ENCODE measurements around the gene SBF2.

The SBF2 gene

DNA sequence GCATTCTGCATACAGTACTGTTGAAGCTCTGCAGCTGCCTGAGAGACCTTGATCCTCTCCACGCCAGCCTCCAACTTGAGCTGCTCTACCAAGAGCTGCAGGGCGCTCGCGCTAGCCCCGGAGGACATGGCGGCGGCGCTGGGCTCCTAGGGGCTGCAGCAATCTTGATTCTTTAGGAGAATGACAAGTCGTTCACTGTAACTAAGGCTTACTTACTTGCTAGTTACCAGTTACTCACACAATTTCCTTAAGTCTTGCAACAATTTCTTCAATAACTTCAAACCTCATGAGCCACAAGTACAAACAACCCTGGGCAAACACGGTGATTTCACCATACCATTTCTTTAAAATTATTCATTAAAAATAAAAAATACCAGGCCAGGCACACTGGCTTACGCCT lies 21.9 kb downstream of the SBF2 start:
- H4K20me1 ChIP-seq (ENCODE audit: insufficient read depth, low read length), result no peaks in the 10 kb centered on the region
- TF ChIP-seq, protein P1, sequence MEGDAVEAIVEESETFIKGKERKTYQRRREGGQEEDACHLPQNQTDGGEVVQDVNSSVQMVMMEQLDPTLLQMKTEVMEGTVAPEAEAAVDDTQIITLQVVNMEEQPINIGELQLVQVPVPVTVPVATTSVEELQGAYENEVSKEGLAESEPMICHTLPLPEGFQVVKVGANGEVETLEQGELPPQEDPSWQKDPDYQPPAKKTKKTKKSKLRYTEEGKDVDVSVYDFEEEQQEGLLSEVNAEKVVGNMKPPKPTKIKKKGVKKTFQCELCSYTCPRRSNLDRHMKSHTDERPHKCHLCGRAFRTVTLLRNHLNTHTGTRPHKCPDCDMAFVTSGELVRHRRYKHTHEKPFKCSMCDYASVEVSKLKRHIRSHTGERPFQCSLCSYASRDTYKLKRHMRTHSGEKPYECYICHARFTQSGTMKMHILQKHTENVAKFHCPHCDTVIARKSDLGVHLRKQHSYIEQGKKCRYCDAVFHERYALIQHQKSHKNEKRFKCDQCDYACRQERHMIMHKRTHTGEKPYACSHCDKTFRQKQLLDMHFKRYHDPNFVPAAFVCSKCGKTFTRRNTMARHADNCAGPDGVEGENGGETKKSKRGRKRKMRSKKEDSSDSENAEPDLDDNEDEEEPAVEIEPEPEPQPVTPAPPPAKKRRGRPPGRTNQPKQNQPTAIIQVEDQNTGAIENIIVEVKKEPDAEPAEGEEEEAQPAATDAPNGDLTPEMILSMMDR (IDR thresholded peaks at IDR 0.05; ENCODE audit: low read length), result no peak
- no peak for TF ChIP-seq EZH2 (IDR thresholded peaks at IDR 0.05; ENCODE audit: borderline replicate concordance, low read length)
- H3K27me3 ChIP-seq (ENCODE audit: insufficient read depth, low read length), result no peaks in the 10 kb centered on the region
- H3K4me2 ChIP-seq (ENCODE audit: low read length), result no peak overlapping the region
- H3K27ac ChIP-seq (ENCODE audit: low read depth, low read length, poor library complexity, severe bottlenecking), result no peak overlapping the region
- no peak overlapping the region for H2AFZ ChIP-seq (ENCODE audit: low read length)
- peaks cover 7% of the 10 kb centered on the region for H3K4me1 ChIP-seq (ENCODE audit: insufficient read depth, low read length, severe bottlenecking)
- no peaks in the 10 kb centered on the region for H3K36me3 ChIP-seq (ENCODE audit: insufficient read depth, low read length)
- H3K9ac ChIP-seq (ENCODE audit: low read length), result no peak overlapping the region
- H3K9me2 ChIP-seq (ENCODE audit: low read depth, low read length), result no peaks in the 10 kb centered on the region
- H3K79me2 ChIP-seq (ENCODE audit: insufficient read depth, low read length), result no peaks in the 10 kb centered on the region
- no peaks in the 10 kb centered on the region for H3F3A ChIP-seq (ENCODE audit: insufficient read depth, low read length)
- H3K4me3 ChIP-seq (ENCODE audit: low read depth, low read length, poor library complexity, severe bottlenecking), result no peak overlapping the region
- H3K9me3 ChIP-seq (ENCODE audit: low read length), result no peaks in the 10 kb centered on the region

DNA sequence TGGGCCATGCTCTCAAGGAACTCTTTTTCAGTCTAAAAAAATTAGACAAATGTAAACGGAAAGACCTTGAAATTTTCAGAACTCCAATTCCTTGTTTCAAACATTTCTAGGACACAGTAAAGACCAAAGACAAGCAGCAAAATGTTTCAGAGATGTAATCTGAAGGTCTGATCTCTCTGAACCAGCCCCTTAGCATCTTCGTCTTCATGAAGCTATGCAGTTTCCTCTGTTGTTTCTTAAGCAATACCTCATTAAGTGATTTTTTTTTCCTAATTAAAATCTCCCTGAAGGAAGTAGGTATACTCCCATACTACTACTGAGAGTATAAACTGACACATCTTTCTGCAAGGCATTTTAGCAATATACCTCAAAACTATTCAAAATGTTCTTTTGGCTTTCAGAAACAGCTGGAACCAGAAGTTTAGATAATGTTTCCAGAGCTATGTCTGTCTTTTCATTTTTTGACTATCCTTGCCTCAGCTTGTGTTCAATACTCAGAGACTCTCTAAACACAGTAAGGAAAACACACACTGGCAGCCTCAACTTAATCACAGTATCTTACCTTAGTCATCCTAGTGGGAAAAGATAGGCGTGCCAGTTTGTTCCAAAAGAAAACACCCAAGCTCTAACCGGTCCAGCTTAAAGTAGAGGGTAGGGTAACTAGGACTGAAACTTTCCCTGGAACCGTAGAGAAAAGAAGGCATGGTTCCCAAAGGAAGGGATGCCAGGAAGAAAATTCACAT lies 25.1 kb downstream of the SBF2 start:
- Histone ChIP-seq H3F3A (ENCODE audit: insufficient read depth, low read length) (no peaks in the 10 kb centered on the region), H3K9me3 (ENCODE audit: low read length) (no peaks in the 10 kb centered on the region), H3K27ac (ENCODE audit: low read depth, low read length, poor library complexity, severe bottlenecking) (no peak overlapping the region), H3K4me1 (ENCODE audit: insufficient read depth, low read length, severe bottlenecking) (no peaks in the 10 kb centered on the region), H3K27me3 (ENCODE audit: insufficient read depth, low read length) (no peaks in the 10 kb centered on the region), H3K79me2 (ENCODE audit: insufficient read depth, low read length) (no peaks in the 10 kb centered on the region), H3K4me2 (ENCODE audit: low read length) (no peak overlapping the region), H3K9ac (ENCODE audit: low read length) (no peak overlapping the region), H3K4me3 (ENCODE audit: low read depth, low read length, poor library complexity, severe bottlenecking) (no peak overlapping the region), H3K9me2 (ENCODE audit: low read depth, low read length) (no peaks in the 10 kb centered on the region), H4K20me1 (ENCODE audit: insufficient read depth, low read length) (no peaks in the 10 kb centered on the region), H3K36me3 (ENCODE audit: insufficient read depth, low read length) (no peaks in the 10 kb centered on the region), H2AFZ (ENCODE audit: low read length) (no peak overlapping the region)
- TF ChIP-seq, protein P1 (IDR thresholded peaks at IDR 0.05; ENCODE audit: low read length), result no peak
- TF ChIP-seq EZH2 (IDR thresholded peaks at IDR 0.05; ENCODE audit: borderline replicate concordance, low read length), result no peak

DNA sequence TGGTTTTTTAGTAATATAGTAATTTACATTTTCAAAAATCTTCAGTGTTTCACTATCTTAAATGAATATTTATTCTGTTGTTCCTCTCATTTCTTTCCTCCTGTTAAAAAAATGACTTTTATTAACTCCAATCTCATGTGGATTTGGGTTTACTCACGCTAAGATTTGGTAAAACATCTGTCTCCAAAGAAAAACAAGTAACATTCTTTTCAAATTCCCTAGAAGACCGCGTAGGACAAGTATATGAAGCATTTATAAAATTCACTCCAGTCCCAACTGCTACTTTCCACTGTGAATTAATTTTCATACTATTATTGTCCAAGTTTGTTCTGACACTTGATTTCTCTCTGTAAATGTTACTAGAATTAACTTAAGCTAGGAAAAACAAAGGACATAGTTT lies 26.2 kb downstream of the SBF2 start:
- no peaks in the 10 kb centered on the region for H4K20me1 ChIP-seq (ENCODE audit: insufficient read depth, low read length)
- no peaks in the 10 kb centered on the region for H3K4me1 ChIP-seq (ENCODE audit: insufficient read depth, low read length, severe bottlenecking)
- no peak overlapping the region for H3K4me3 ChIP-seq (ENCODE audit: low read depth, low read length, poor library complexity, severe bottlenecking)
- no peaks in the 10 kb centered on the region for H3K27me3 ChIP-seq (ENCODE audit: insufficient read depth, low read length)
- H3K4me2 ChIP-seq (ENCODE audit: low read length), result no peak overlapping the region
- no peak overlapping the region for H2AFZ ChIP-seq (ENCODE audit: low read length)
- H3K36me3 ChIP-seq (ENCODE audit: insufficient read depth, low read length), result no peaks in the 10 kb centered on the region
- H3K79me2 ChIP-seq (ENCODE audit: insufficient read depth, low read length), result no peaks in the 10 kb centered on the region
- TF ChIP-seq, protein P1 (IDR thresholded peaks at IDR 0.05; ENCODE audit: low read length), result no peak
- no peak for TF ChIP-seq EZH2 (IDR thresholded peaks at IDR 0.05; ENCODE audit: borderline replicate concordance, low read length)
- no peak overlapping the region for H3K27ac ChIP-seq (ENCODE audit: low read depth, low read length, poor library complexity, severe bottlenecking)
- no peaks in the 10 kb centered on the region for H3K9me3 ChIP-seq (ENCODE audit: low read length)
- no peaks in the 10 kb centered on the region for H3F3A ChIP-seq (ENCODE audit: insufficient read depth, low read length)
- H3K9me2 ChIP-seq (ENCODE audit: low read depth, low read length), result no peaks in the 10 kb centered on the region
- no peak overlapping the region for H3K9ac ChIP-seq (ENCODE audit: low read length)

Measured in OCI-LY1 (cell line).